GM12892 (cell line): ENCODE measurements around the gene AKAP13.

Source experiments
- POLR2A ChIP-seq: IDR thresholded peaks from 2 replicates; pipeline ENCODE4 v1.6.1; 2011; ENCODE audit warnings: low read depth, low read length, control low read depth
- POLR2AphosphoS5 ChIP-seq: IDR thresholded peaks from 2 replicates; pipeline ENCODE4 v1.6.1; 2011; ENCODE audit warnings: low read depth, low read length, control low read depth

- no peak for TF ChIP-seq POLR2A
- no peak for TF ChIP-seq POLR2AphosphoS5
Observed at GRCh38 chr15:85754989-85755388, 374.6 kb downstream of the AKAP13 start.
